ENCODE measurements around the gene CD8B2. TPM values are rescaled to one million over a fixed set of nuclear protein-coding genes. Genes with fewer than 3 reads are reported as not detected.

The CD8B2 gene
- total RNA-seq, 1 experiment from 2014 or later: not detected

GRCh38 chr2:106521016-106521415 lies 33.9 kb downstream of the CD8B2 start:
- intact Hi-C loops (cut with micrococcal nuclease; ENCODE audit: unreplicated experiment): no loop called here
- no TSS peak for BruUV-seq (replicated peaks)
- TF ChIP-seq REST (IDR thresholded peaks at IDR 0.05; ENCODE audit: insufficient read depth in 1 of 2, low read depth in 2 of 2, low read length in 1 of 2): no peak
- no peak for TF ChIP-seq SIN3A (IDR thresholded peaks at IDR 0.05; ENCODE audit: borderline replicate concordance, insufficient read depth, low read depth, low read length)
- TF ChIP-seq CTCF (IDR thresholded peaks at IDR 0.05): no peak
- TF ChIP-seq TCF7L2 (IDR thresholded peaks at IDR 0.05; ENCODE audit: low read depth, low read length): no peak
- TF ChIP-seq POLR2AphosphoS5 (IDR thresholded peaks at IDR 0.05; ENCODE audit: low read depth, low read length): no peak

GRCh38 chr2:106523976-106524665 lies 37.0 kb downstream of the CD8B2 start:
- DNase-seq (ENCODE audit: low read depth, low spot score): no peak
- no peaks in the 10 kb centered on the region for H3K9me3 ChIP-seq (ENCODE audit: control insufficient read depth, insufficient read depth, low read depth, low read length)
- BruUV-seq (replicated peaks): no TSS peak
- TF ChIP-seq POLR2AphosphoS5 (IDR thresholded peaks at IDR 0.05; ENCODE audit: low read depth, low read length) (no peak), SIN3A (IDR thresholded peaks at IDR 0.05; ENCODE audit: borderline replicate concordance, insufficient read depth, low read depth, low read length) (no peak), CTCF (IDR thresholded peaks at IDR 0.05) (no peak), TCF7L2 (IDR thresholded peaks at IDR 0.05; ENCODE audit: low read depth, low read length) (no peak), REST (IDR thresholded peaks at IDR 0.05; ENCODE audit: insufficient read depth in 1 of 2, low read depth in 2 of 2, low read length in 1 of 2) (no peak)
- no peak overlapping the region for H3K27ac ChIP-seq (ENCODE audit: low read length)
- no peaks in the 10 kb centered on the region for H3K36me3 ChIP-seq (ENCODE audit: control insufficient read depth, insufficient read depth, low read length)
- ChIA-PET POLR2A (no interaction called here), CTCF (interaction anchor here (0.6 kb wide), 1 partner anchor 59 kb away, joined by 7 read pairs; no protein-coding TSS in a partner anchor)
- intact Hi-C loops (cut with micrococcal nuclease; ENCODE audit: unreplicated experiment) (no loop called here), in situ Hi-C loops (cut with HindIII; ENCODE audit: low pct_unique_long_range_greater_than_20kb, low sequenced_read_pairs) (no loop called here)
- no peak for ATAC-seq
- H3K4me1 ChIP-seq (ENCODE audit: control insufficient read depth, insufficient read depth, low read length): no peaks in the 10 kb centered on the region
- H3K4me3 ChIP-seq (ENCODE audit: low read depth in 2 of 2, low read length in 2 of 2): no peak overlapping the region
- peaks cover 7% of the 10 kb centered on the region for H3K27me3 ChIP-seq (ENCODE audit: control insufficient read depth, insufficient read depth, low read length)

More at GRCh38 chr2:106521016-106521415, 33.9 kb downstream of the CD8B2 start:
- no peak overlapping the region for H3K4me3 ChIP-seq (ENCODE audit: low read depth in 2 of 2, low read length in 2 of 2)
- H3K27ac ChIP-seq (ENCODE audit: low read length): no peak overlapping the region
- H3K4me1 ChIP-seq (ENCODE audit: control insufficient read depth, insufficient read depth, low read length): no peaks in the 10 kb centered on the region
- no peak for ATAC-seq
- in situ Hi-C loops (cut with HindIII; ENCODE audit: low pct_unique_long_range_greater_than_20kb, low sequenced_read_pairs): no loop called here
- H3K9me3 ChIP-seq (ENCODE audit: control insufficient read depth, insufficient read depth, low read depth, low read length): no peaks in the 10 kb centered on the region
- ChIA-PET CTCF (no interaction called here), POLR2A (no interaction called here)
- no peaks in the 10 kb centered on the region for H3K36me3 ChIP-seq (ENCODE audit: control insufficient read depth, insufficient read depth, low read length)
- H3K27me3 ChIP-seq (ENCODE audit: control insufficient read depth, insufficient read depth, low read length): no peaks in the 10 kb centered on the region; the same call in 1 of the 2 replicates
- no peak for DNase-seq (ENCODE audit: low read depth, low spot score)

Data from Panc1 (cell line).